G401.6 (cell line): ENCODE measurements around the gene ALDH1B1.
"Not testable (repeated sequence)": the region's sequence is repeated elsewhere in the genome, so short reads cannot be mapped to it uniquely, and the experiment has no call there.

ENCODE experiments used
- FAIRE-seq: peaks from 2 replicates; lab custom pipeline; 2012; peaks lifted over from hg19 to GRCh38; lab: Jason Lieb, UNC

Gene ALDH1B1

GRCh38 chr9:38361473-38361850, 31.0 kb upstream of the ALDH1B1 start:
- no peak for FAIRE-seq

DNA sequence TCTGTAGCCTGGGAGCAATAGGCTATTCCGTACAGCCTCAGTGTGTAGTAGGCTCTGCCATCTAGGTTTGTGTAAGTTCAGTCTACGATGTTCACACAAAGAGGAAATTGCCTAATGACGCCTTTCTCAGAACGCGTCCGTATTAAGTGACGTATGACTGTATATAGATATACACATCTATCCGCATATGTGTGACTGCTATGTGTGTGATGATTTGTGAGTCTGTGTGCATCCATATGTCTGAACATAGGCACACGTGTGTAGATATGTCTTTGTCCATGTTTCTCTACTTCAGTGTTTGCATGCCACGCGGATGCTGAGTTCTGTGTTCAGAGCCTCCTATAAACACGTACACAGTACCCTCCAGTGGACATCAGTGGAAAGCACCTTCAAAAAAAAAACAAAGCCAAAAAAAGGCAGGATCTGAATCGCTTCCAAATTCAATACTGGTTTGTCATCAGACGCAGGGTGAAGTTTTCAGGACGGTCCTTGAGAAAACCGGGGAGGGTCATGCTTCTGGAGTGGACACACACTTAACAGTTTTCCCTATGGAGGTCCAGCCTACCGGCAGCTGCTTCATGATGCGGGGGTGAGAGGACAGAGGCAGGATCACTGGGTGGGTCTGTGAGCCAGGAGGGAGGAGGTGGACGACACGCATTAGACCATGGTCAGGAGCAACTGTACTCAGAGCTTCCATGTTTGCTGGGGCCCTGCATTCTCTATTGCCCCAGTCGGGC, 29.5 kb upstream of the ALDH1B1 start:
- FAIRE-seq, result peak; percentile 17

DNA sequence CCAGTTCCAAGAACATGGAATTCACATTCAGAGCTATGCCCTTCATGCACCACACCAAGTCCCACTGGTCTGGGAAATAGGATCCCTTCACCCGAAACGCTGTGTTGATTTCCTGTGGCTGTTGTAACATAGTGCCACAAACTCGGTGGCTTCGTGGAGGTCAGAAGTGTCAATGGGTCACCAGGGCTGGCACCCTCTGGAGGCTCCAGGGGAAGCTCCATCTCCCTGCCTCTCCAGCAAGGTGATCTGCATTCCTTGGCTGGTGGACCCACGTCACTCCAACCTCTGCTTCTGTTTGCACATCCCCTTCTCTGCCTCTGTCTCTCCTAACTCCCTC, 28.9 kb upstream of the ALDH1B1 start:
- FAIRE-seq, result no peak

- FAIRE-seq, result no peak
These were observed 24.6 kb upstream of the ALDH1B1 start for GRCh38 chr9:38367898-38368297.

GRCh38 chr9:38368731-38369130, 23.8 kb upstream of the ALDH1B1 start:
- FAIRE-seq, result no peak

GRCh38 chr9:38370176-38370575, 22.3 kb upstream of the ALDH1B1 start:
- no peak for FAIRE-seq

GRCh38 chr9:38371495-38371894, 21.0 kb upstream of the ALDH1B1 start:
- no peak for FAIRE-seq

DNA sequence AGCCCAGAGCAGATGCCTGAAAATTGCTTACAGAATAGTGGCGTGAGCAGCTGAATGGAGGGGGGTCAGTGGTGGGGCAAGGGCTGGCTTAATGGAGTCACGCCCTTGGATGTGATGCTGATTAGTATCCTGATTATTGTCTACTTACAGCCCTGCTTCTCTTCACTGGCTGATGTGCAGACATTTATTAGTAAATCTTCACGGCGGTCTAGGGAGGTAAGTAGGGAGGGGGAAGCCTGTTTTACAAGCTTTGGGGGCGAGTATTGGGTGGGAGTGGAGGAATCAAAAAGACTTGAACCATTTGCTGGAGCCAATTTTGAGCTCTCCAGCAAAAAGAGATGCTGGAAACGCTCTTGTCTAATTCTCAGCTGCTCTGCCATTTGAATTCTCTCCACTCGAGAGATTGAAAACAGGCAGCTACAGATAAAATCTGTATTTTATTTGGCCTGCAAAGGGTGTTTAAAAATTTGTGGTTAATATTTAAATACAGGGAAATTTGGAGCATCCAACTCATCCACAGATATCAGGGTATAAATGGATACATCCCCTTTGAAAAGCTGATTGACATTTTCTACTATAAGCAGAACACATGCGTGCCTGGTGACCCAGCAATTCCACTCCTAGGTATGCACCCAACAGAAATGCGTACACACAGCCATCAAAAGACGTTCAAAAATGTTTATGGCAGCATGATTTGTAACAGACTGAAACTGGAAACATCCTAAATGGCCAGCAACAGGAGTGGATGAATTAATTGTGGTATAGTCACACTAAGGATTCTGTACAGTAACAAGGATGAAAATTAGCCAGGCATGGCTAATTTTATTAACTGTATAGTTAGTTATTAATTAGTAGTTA, 19.5 kb upstream of the ALDH1B1 start:
- no peak for FAIRE-seq

DNA sequence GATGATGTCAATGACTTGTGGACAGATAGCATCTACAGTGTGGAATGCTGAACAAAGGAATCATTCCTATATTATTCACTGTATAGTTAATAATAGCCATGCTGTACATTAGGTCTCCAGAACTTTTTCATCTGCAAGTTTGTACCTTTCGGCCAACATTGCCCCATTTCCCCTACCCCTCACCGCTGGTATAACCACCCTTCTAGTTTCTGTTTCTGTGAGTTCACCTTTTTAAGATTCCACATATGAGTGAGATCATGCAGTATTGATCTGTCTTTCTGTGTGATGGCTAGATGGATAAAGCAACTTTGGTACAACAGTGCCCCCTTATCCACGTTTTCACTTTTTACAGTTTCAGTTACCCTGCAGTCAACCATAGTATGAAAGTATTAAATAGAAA, 18.8 kb upstream of the ALDH1B1 start:
- FAIRE-seq, result no peak

GRCh38 chr9:38374847-38375571, 17.5 kb upstream of the ALDH1B1 start:
- FAIRE-seq, result no peak

GRCh38 chr9:38375572-38375963, 16.9 kb upstream of the ALDH1B1 start:
- no peak for FAIRE-seq

DNA sequence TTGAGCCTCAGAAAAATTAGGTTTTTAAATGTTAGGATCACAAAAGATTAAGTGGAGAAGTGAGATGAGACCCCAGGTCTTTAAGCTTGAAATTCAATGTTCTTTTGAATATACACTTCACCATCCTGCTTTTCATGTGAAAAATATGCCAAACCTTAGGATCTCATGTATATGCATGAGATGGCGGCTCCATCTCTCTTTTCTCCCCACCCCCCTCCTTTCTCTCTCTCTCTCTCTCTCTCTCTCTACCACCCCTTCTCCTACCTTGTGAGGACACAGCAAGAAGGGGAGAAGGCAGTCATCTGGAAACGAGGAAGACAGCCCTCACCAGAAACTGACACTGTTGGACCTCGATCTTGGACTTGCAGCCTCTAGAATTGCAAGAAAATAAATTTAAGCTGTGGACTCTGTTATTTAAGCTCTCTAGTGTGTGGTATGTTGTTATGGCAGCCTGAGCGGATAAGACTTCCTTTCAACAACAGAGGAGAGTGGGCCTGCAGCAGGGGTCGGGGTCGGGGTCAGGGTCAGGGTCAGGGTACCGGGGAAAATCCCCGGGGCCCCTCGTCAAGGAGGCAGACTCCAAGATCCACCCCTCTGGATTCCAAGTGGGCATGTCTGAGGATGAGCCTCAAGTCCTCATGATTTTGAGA, 16.4 kb upstream of the ALDH1B1 start:
- FAIRE-seq, result no peak

- not testable (repeated sequence) for FAIRE-seq
These were observed 15.0 kb upstream of the ALDH1B1 start for GRCh38 chr9:38377336-38378083.

GRCh38 chr9:38380230-38380871, 12.2 kb upstream of the ALDH1B1 start:
- FAIRE-seq, result no peak

DNA sequence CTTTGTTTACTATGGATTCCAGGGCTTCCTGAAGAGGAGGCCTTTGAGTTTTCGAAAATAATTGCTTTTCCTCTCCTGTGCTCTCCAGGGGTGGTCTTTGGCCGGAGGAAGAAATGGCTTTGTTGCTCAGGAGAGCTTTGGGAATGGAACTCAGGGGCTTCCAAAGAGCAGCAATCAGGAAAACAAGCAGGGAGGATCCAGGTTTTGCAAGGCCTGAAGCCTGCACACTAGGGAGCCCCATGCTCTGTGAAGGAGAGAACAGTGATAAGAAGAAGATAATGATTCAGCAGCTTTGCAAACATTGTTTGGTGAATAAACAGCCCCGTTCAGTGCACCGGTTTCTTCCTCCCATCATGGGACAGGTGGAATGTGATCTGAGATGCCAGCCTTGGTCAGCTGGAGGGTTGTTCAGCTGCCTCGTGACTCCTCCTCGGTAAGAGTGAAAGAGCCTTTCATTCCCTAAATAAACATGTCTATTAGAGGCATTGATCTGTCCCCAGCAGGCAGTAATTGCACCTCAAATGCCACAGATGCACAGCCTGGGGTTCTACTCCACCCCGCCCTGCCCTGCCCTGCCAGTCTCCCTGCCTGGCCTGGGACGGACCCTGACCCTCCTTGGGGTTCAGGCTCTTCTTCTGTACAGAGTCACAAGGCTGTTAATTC, 11.5 kb upstream of the ALDH1B1 start:
- FAIRE-seq, result no peak

- no peak for FAIRE-seq
These were observed 10.4 kb upstream of the ALDH1B1 start for GRCh38 chr9:38382141-38382540.

DNA sequence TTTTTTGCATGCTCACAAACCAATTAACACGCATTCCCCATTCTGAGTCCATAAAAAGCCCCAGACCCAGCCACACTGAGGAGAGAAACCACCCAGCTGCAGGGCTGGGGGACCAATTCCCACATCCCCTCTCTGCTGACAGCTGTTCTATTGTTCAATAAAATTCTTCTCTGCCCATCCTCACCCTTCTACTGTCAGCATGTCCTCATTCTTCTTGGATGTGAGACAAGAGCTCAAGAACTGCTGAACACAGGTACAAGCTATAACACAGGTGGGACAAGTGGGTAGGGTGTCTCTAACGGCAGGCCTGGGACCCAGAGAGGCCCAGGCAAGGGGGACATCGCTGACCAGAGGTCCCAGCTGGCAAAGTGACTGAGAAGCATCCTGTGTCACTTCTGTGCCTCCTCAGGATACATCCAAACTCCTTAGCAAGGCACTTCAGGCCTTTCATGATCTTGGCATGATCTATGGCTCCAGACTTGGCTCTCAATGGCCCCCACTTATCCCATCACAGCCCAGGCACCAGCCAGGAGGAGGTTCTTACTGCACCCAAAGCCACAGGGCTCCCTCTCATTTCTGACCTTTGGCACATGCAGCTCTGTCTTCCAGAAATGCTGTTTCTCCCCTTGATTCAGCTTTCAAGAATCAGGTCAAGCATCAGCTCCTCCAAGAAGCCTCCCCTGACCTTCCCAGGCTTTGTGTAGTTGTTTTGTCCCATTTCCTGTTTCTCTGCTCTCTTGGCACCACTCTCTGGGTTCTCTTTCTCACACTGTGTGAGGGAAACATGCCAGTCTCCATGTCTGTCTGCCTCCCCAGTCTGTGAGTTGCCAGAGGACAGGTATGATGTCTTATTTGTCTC, 7.3 kb upstream of the ALDH1B1 start:
- no peak for FAIRE-seq

- no peak for FAIRE-seq
These were observed 6.6 kb upstream of the ALDH1B1 start for GRCh38 chr9:38385896-38386295.

DNA sequence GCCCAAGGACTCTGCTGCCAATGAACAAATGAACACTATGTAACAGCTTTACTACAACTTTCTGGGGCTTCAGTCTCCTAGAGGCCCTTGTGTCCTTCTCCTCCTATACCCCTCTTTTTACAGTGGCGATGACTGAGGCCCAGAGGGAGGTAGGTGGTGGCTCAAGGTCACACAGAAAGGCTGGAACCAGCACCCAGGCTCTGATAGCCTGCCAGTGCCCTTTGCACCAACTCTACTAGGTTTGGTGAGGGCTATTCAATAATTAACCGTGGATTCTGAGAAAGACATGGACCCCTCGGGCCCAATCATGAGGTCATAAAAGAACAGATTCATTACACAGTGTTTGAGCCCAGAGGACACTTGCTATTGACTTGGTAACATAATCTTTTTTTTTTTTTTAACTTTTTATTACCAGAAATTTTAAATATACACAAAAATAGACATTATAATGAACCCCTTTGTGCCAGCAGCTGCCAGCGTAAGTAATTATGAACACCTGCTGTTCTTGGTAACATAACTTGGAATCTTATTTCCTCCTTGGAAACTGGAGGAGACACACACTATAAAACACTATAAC, 6.1 kb upstream of the ALDH1B1 start:
- no peak for FAIRE-seq

DNA sequence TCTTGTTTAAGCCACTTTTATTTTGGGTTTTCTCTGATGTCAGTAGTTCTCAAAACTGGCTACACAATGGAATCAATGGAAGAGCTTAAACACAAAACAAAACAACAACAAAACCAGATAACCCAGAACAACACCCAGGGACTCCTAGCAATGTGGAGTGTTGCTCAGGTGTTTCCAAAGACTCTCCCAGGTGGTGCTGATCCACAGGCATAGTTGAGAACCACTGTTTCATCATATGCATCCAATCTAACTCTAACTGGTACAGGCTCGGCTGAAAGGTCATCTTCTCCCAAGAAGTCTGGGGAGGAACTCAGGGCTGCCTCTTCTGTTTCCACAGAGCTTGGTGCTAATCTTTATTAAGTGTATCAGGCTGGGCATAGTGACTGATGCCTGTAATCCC, 5.4 kb upstream of the ALDH1B1 start:
- no peak for FAIRE-seq
